ENCODE data around the gene GNAQ. TPM values are rescaled to one million over a fixed set of nuclear protein-coding genes. Genes with fewer than 3 reads are reported as not detected.

The GNAQ gene
- total RNA-seq, 1 donor from 2014 or later = 12.2 TPM

- peak; percentile 40 for ATAC-seq (ENCODE audit: poor library complexity)
- DNase-seq = no peak
- intact Hi-C loops (cut with DNase I) = no loop called here
These were observed 184.5 kb downstream of the GNAQ start for GRCh38 chr9:77847059-77847499.

- intact Hi-C loops (cut with DNase I) = no loop called here
These were observed 187.2 kb downstream of the GNAQ start for GRCh38 chr9:77844415-77844814.

GRCh38 chr9:77843871-77844155, 187.8 kb downstream of the GNAQ start:
- DNase-seq (no peak), ATAC-seq (ENCODE audit: poor library complexity) (no peak)
- intact Hi-C loops (cut with DNase I) = no loop called here

More at GRCh38 chr9:77844415-77844814, 187.2 kb downstream of the GNAQ start:
- ATAC-seq (ENCODE audit: poor library complexity) = no peak
- DNase-seq = no peak

GRCh38 chr9:77843076-77843870, 188.3 kb downstream of the GNAQ start:
- no peak for DNase-seq
- no peak for ATAC-seq (ENCODE audit: poor library complexity)
- intact Hi-C loops (cut with DNase I) = no loop called here

- ATAC-seq (ENCODE audit: poor library complexity) = no peak
- no peak for DNase-seq
- intact Hi-C loops (cut with DNase I) = no loop called here
These were observed 189.7 kb downstream of the GNAQ start for GRCh38 chr9:77841739-77842386.

- intact Hi-C loops (cut with DNase I) = no loop called here
- no peak for DNase-seq
- ATAC-seq (ENCODE audit: poor library complexity) = peak; percentile 48
These were observed 192.0 kb downstream of the GNAQ start for GRCh38 chr9:77839459-77840140.

- DNase-seq (no peak), ATAC-seq (ENCODE audit: poor library complexity) (no peak)
- intact Hi-C loops (cut with DNase I) = no loop called here
These were observed 192.6 kb downstream of the GNAQ start for GRCh38 chr9:77838986-77839385.

GRCh38 chr9:77834898-77835488, 196.6 kb downstream of the GNAQ start:
- ATAC-seq (ENCODE audit: poor library complexity) (no peak), DNase-seq (no peak)
- intact Hi-C loops (cut with DNase I) = no loop called here

GRCh38 chr9:77833561-77834429, 197.8 kb downstream of the GNAQ start:
- intact Hi-C loops (cut with DNase I) = no loop called here
- no peak for DNase-seq
- no peak for ATAC-seq (ENCODE audit: poor library complexity)

GRCh38 chr9:77832639-77833038, 199.0 kb downstream of the GNAQ start:
- intact Hi-C loops (cut with DNase I) = no loop called here
- DNase-seq (no peak), ATAC-seq (ENCODE audit: poor library complexity) (peak; percentile 69)

- ATAC-seq (ENCODE audit: poor library complexity) (no peak), DNase-seq (no peak)
These were observed 199.8 kb downstream of the GNAQ start for GRCh38 chr9:77831781-77832180.

GRCh38 chr9:77830618-77831285, 200.9 kb downstream of the GNAQ start:
- ATAC-seq (ENCODE audit: poor library complexity) (no peak), DNase-seq (no peak)
- intact Hi-C loops (cut with DNase I) = no loop called here

More at GRCh38 chr9:77831781-77832180, 199.8 kb downstream of the GNAQ start:
- intact Hi-C loops (cut with DNase I) = no loop called here

- no peak for ATAC-seq (ENCODE audit: poor library complexity)
These were observed 202.2 kb downstream of the GNAQ start for GRCh38 chr9:77829420-77829819.

GRCh38 chr9:77827104-77827784, 204.4 kb downstream of the GNAQ start:
- ATAC-seq (ENCODE audit: poor library complexity) = no peak
- no peak for DNase-seq
- intact Hi-C loops (cut with DNase I) = no loop called here

More at GRCh38 chr9:77829420-77829819, 202.2 kb downstream of the GNAQ start:
- intact Hi-C loops (cut with DNase I) = no loop called here
- no peak for DNase-seq

GRCh38 chr9:77826621-77827020, 205.0 kb downstream of the GNAQ start:
- intact Hi-C loops (cut with DNase I) = no loop called here
- ATAC-seq (ENCODE audit: poor library complexity) (no peak), DNase-seq (no peak)

GRCh38 chr9:77826116-77826515, 205.5 kb downstream of the GNAQ start:
- ATAC-seq (ENCODE audit: poor library complexity) (no peak), DNase-seq (no peak)
- intact Hi-C loops (cut with DNase I) = no loop called here

GRCh38 chr9:77825361-77825760, 206.2 kb downstream of the GNAQ start:
- intact Hi-C loops (cut with DNase I) = no loop called here
- no peak for ATAC-seq (ENCODE audit: poor library complexity)

More at GRCh38 chr9:77825361-77825760, 206.2 kb downstream of the GNAQ start:
- DNase-seq = no peak
